ENCODE measurements around the gene EEF1AKMT1. TPM values are rescaled to one million over a fixed set of nuclear protein-coding genes. Genes with fewer than 3 reads are reported as not detected.
A peak's percentile ranks its signal among the peaks of the same experiment; 100 is the strongest.
"Not testable (repeated sequence)": the region's sequence is repeated elsewhere in the genome, so short reads cannot be mapped to it uniquely, and the experiment has no call there.

Gene EEF1AKMT1
- total RNA-seq, 1 experiment from 2014 or later, result 10.6 TPM

GRCh38 chr13:20754009-20754408 is 19.8 kb downstream of the EEF1AKMT1 start:
- Histone ChIP-seq H3K9ac (ENCODE audit: low read length) (no peak overlapping the region), H3K9me3 (ENCODE audit: low read length) (peaks cover 22% of the 10 kb centered on the region; the same call in 1 of the 2 replicates), H3K9me2 (replicated peaks; ENCODE audit: low read length) (no peaks in the 10 kb centered on the region), H3K79me2 (ENCODE audit: low read length) (no peaks in the 10 kb centered on the region), H3K4me3 (ENCODE audit: low read length) (no peak overlapping the region), H3F3A (ENCODE audit: low read length, unreplicated experiment) (no peaks in the 10 kb centered on the region), H2AFZ (ENCODE audit: low read length) (no peak overlapping the region), H4K20me1 (ENCODE audit: low read length) (no peaks in the 10 kb centered on the region), H3K4me2 (ENCODE audit: low read length) (no peak overlapping the region), H3K27ac (ENCODE audit: low read length) (no peak overlapping the region), H3K36me3 (ENCODE audit: low read depth, low read length) (peaks cover 15% of the 10 kb centered on the region), H3K4me1 (ENCODE audit: insufficient read depth, low read length) (no peaks in the 10 kb centered on the region), H3K27me3 (ENCODE audit: low read length) (no peaks in the 10 kb centered on the region)
- TF ChIP-seq EZH2 (IDR thresholded peaks at IDR 0.05; ENCODE audit: low read length, unreplicated experiment) (no peak), CTCF (conservative IDR thresholded peaks at IDR 0.05; ENCODE audit: low read depth, low read length) (no peak), EZH2phosphoT487 (IDR thresholded peaks at IDR 0.05; ENCODE audit: borderline replicate concordance, low read length) (no peak)
- POLR2A ChIA-PET (ENCODE audit: unreplicated experiment), result no interaction called here
- BruUV-seq (replicated peaks), result no TSS peak
- intact Hi-C loops (cut with micrococcal nuclease), result no loop called here
- CTCF ChIA-PET, result no interaction called here
- no peak for DNase-seq
- ATAC-seq, result no peak

- no peak overlapping the region for H3K9ac ChIP-seq (ENCODE audit: low read length)
- H3K4me1 ChIP-seq (ENCODE audit: insufficient read depth, low read length), result no peaks in the 10 kb centered on the region
- no peaks in the 10 kb centered on the region for H3K27me3 ChIP-seq (ENCODE audit: low read length)
- H3K36me3 ChIP-seq (ENCODE audit: low read depth, low read length), result peaks cover 8% of the 10 kb centered on the region
- no peaks in the 10 kb centered on the region for H3K79me2 ChIP-seq (ENCODE audit: low read length)
- no peak overlapping the region for H2AFZ ChIP-seq (ENCODE audit: low read length)
- peaks cover 16% of the 10 kb centered on the region; the same call in 1 of the 2 replicates for H3K9me3 ChIP-seq (ENCODE audit: low read length)
- TF ChIP-seq CTCF (conservative IDR thresholded peaks at IDR 0.05; ENCODE audit: low read depth, low read length) (no peak), EZH2phosphoT487 (IDR thresholded peaks at IDR 0.05; ENCODE audit: borderline replicate concordance, low read length) (no peak), EZH2 (IDR thresholded peaks at IDR 0.05; ENCODE audit: low read length, unreplicated experiment) (no peak)
- no peaks in the 10 kb centered on the region for H3K9me2 ChIP-seq (replicated peaks; ENCODE audit: low read length)
- H3K27ac ChIP-seq (ENCODE audit: low read length), result no peak overlapping the region
- ATAC-seq, result no peak
- H3F3A ChIP-seq (ENCODE audit: low read length, unreplicated experiment), result no peaks in the 10 kb centered on the region
- ChIA-PET CTCF (no interaction called here), POLR2A (ENCODE audit: unreplicated experiment) (no interaction called here)
- intact Hi-C loops (cut with micrococcal nuclease), result no loop called here
- no peaks in the 10 kb centered on the region for H4K20me1 ChIP-seq (ENCODE audit: low read length)
- no TSS peak for BruUV-seq (replicated peaks)
- no peak overlapping the region for H3K4me3 ChIP-seq (ENCODE audit: low read length)
- no peak for DNase-seq
- no peak overlapping the region for H3K4me2 ChIP-seq (ENCODE audit: low read length)
Measured at GRCh38 chr13:20749377-20749776, 24.4 kb downstream of the EEF1AKMT1 start.

- H2AFZ ChIP-seq (ENCODE audit: low read length); H3K9me2 ChIP-seq (replicated peaks; ENCODE audit: low read length); H3K4me3 ChIP-seq (ENCODE audit: low read length); H3K4me1 ChIP-seq (ENCODE audit: insufficient read depth, low read length); H3K36me3 ChIP-seq (ENCODE audit: low read depth, low read length); H3F3A ChIP-seq (ENCODE audit: low read length, unreplicated experiment); H4K20me1 ChIP-seq (ENCODE audit: low read length); CTCF ChIA-PET; H3K27ac ChIP-seq (ENCODE audit: low read length); H3K27me3 ChIP-seq (ENCODE audit: low read length); POLR2A ChIA-PET (ENCODE audit: unreplicated experiment); H3K79me2 ChIP-seq (ENCODE audit: low read length); H3K9ac ChIP-seq (ENCODE audit: low read length); BruUV-seq (replicated peaks); H3K9me3 ChIP-seq (ENCODE audit: low read length); H3K4me2 ChIP-seq (ENCODE audit: low read length); intact Hi-C loops (cut with micrococcal nuclease): not testable (repeated sequence)
- ATAC-seq (peak; percentile 67), DNase-seq (peak; percentile 69)
Measured at GRCh38 chr13:20743830-20744404, 29.8 kb downstream of the EEF1AKMT1 start.

Data from PC-3 (cell line).